ENCODE results near the gene TNS1.

Gene TNS1

GRCh38 chr2:217980036-217980435 lies 22.8 kb downstream of the TNS1 start:
- DNase-seq (ENCODE audit: low read depth), result no peak

- no peak for DNase-seq (ENCODE audit: low read depth)
Observed at GRCh38 chr2:217979151-217979811, 23.5 kb downstream of the TNS1 start.

GRCh38 chr2:217978536-217979150 lies 24.2 kb downstream of the TNS1 start:
- DNase-seq (ENCODE audit: low read depth), result no peak

GRCh38 chr2:217977840-217978535 lies 24.8 kb downstream of the TNS1 start:
- DNase-seq (ENCODE audit: low read depth), result no peak

GRCh38 chr2:217976301-217976700 lies 26.5 kb downstream of the TNS1 start:
- no peak for DNase-seq (ENCODE audit: low read depth)

- DNase-seq (ENCODE audit: low read depth), result no peak
Observed at GRCh38 chr2:217975626-217976025, 27.2 kb downstream of the TNS1 start.

- no peak for DNase-seq (ENCODE audit: low read depth)
Observed at GRCh38 chr2:217974389-217975005, 28.3 kb downstream of the TNS1 start.

- no peak for DNase-seq (ENCODE audit: low read depth)
Observed at GRCh38 chr2:217973008-217973787, 29.6 kb downstream of the TNS1 start.

GRCh38 chr2:217972490-217972889 lies 30.3 kb downstream of the TNS1 start:
- no peak for DNase-seq (ENCODE audit: low read depth)

- DNase-seq (ENCODE audit: low read depth), result no peak
Observed at GRCh38 chr2:217972037-217972436, 30.8 kb downstream of the TNS1 start.

- no peak for DNase-seq (ENCODE audit: low read depth)
Observed at GRCh38 chr2:217971166-217971565, 31.6 kb downstream of the TNS1 start.

- DNase-seq (ENCODE audit: low read depth), result no peak
Observed at GRCh38 chr2:217970206-217970605, 32.6 kb downstream of the TNS1 start.

- DNase-seq (ENCODE audit: low read depth), result no peak
Observed at GRCh38 chr2:217969588-217969987, 33.2 kb downstream of the TNS1 start.

- DNase-seq (ENCODE audit: low read depth), result no peak
Observed at GRCh38 chr2:217968023-217968422, 34.8 kb downstream of the TNS1 start.

- DNase-seq (ENCODE audit: low read depth), result no peak
Observed at GRCh38 chr2:217966423-217967070, 36.2 kb downstream of the TNS1 start.

GRCh38 chr2:217964275-217965161 lies 38.3 kb downstream of the TNS1 start:
- no peak for DNase-seq (ENCODE audit: low read depth)

GRCh38 chr2:217960351-217960750 lies 42.4 kb downstream of the TNS1 start:
- no peak for DNase-seq (ENCODE audit: low read depth)

- DNase-seq (ENCODE audit: low read depth), result no peak
Observed at GRCh38 chr2:217959723-217960122, 43.1 kb downstream of the TNS1 start.

GRCh38 chr2:217958884-217959225 lies 43.9 kb downstream of the TNS1 start:
- DNase-seq (ENCODE audit: low read depth), result no peak

GRCh38 chr2:217958206-217958883 lies 44.5 kb downstream of the TNS1 start:
- no peak for DNase-seq (ENCODE audit: low read depth)

Measured in GM04503 (cell line).